T-helper 1 cell (primary cell): ENCODE measurements around the gene EID1.

ENCODE experiments used
- DNase-seq, 5 donors: peaks; one replicate each; pipeline ENCODE4 v3.0.0-alpha.2; 2012 to 2020

EID1 gene

GRCh38 chr15:48913141-48913540 lies 35.2 kb downstream of the EID1 start:
- DNase-seq = no peak

DNA sequence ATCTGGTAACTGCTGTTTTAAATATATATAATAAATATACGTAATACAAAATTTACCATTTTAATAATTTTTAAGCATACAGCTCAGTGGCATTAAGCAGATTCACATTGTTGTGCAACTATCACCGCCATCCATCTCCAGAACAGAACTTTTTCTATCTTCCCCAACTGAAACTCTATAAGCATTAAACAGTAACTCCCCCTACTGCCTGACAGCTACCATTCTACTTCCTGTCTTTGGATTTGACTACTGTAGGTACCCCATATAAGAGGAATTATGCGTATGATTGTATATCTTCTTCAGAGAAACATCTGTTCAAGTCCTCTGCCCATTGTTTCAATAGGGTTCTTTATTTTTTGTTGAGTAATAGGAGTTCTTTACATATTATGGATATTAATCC lies 36.8 kb downstream of the EID1 start:
- DNase-seq = no peak

GRCh38 chr15:48915861-48916260 lies 37.9 kb downstream of the EID1 start:
- no peak for DNase-seq

GRCh38 chr15:48916721-48917120 lies 38.8 kb downstream of the EID1 start:
- DNase-seq = no peak

DNA sequence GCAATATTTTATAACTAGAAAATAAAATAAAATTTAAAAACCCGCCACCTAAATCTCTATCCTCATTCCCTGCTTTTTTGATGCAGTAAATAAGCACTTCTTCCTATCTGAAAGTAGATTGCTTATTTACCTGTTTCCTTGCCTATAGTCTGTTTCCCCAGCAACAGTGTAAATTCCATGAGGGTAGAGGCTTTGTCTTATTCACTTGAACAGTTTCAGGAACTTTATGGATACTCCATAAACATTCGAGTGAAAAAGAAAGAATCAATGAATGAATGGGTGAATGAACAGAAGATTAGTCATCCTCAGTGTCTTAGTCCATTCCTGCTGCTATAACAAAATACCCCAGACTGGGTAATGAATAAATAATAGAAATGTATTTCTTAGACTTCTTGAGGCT lies 44.1 kb downstream of the EID1 start:
- no peak for DNase-seq

GRCh38 chr15:48924528-48925393 lies 46.8 kb downstream of the EID1 start:
- DNase-seq = peak in 1 of 5 donors; percentile 15

DNA sequence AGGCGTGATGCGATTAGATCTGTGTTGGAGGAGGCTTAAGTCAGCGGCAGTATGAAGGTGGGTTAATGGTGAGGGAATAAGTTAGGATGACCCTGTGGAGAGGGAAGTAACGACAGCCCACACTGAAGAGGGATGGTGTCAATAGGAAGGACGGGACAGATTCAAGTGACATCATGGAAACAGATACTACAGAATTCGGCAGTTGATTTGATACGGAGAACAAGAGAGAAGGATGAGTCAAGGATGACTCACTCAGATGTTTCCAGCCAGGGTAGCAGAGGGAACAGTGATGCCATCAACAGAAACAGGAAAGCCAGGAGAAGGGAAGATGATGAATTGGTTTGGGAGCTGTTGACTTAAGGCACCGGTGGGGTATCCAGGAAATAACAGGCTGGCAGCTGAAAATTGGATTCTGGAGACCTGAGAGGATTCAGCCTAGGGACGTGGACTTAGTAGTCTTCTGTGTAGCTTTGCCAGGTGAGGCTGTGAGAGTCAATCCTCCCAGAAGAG lies 47.8 kb downstream of the EID1 start:
- DNase-seq = peak in 1 of 5 donors; percentile 49

- DNase-seq = peak in 1 of 5 donors; percentile 44
Measured at GRCh38 chr15:48928877-48929538, 51.1 kb downstream of the EID1 start.

DNA sequence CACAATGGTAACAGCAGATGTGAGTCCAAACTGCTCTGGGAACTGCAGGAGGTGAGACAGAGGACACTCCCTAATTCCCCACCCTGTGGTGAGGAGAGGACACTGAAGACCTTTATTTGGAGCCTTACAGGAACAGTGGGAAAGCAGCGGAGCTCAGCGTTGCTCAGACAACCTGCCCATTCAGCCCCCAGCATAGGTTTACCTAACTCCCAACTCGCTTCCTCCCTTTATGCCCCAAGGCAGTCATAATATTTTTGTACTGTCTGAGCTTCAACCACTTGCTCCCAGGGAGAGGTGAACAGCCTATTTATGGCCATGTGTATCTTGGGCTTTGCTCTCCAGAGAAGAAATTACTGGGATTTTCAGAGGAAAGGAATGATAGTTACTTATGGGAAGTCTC lies 51.7 kb downstream of the EID1 start:
- no peak for DNase-seq
